ENCODE data around the gene SHROOM3.

GRCh38 chr4:76623217-76624045, 188.4 kb downstream of the SHROOM3 start:
- TF ChIP-seq CTCF (IDR thresholded peaks at IDR 0.05): no peak
- TF ChIP-seq EZH2 (IDR thresholded peaks at IDR 0.05; ENCODE audit: borderline replicate concordance, insufficient read depth, low read depth, low read length, poor library complexity, severe bottlenecking): no peak
